Spleen (tissue), 7 donors: ENCODE data around the gene ERBIN.

Experiments
- POLR2A ChIP-seq, 3 donors: fragments of 450-650 bp; IDR thresholded peaks; one replicate each; pipeline ENCODE4 v1.5.1; 2017; ENCODE audit warnings: antibody characterized with exemption in 3 of 3, mild to moderate bottlenecking in 1 of 3
- POLR2AphosphoS5 ChIP-seq, 3 donors: sonication (generic); formaldehyde crosslinking; IDR thresholded peaks; one replicate each; pipeline ENCODE4 v1.5.1; 2017; ENCODE audit warnings: antibody characterized with exemption in 3 of 3
- TF ChIP-seq, protein P1 (sequence below), 11 experiments: fragments of 200-600 bp in 7 of 11; fragments of 450-650 bp in 4 of 11; sonication (generic) in 4 of 11; IDR thresholded peaks in 8 of 11; conservative IDR thresholded peaks in 3 of 11; 1 replicate in 7 of 11; 2 replicates in 4 of 11; pipeline versions ENCODE4 v1.4.0 to v1.8.0; 2016 to 2021; ENCODE audit warnings: antibody characterized with exemption in 11 of 11, inconsistent platforms in 4 of 11, mild to moderate bottlenecking in 1 of 11
- donor health status: DM: no; HTN: no; CAD: no; lungs with moderate emphysema.
- donor health status: DM: no; HTN: no; CAD: no.
- donor health status: DM: no; HTN: no; CAD: no.

DNA sequence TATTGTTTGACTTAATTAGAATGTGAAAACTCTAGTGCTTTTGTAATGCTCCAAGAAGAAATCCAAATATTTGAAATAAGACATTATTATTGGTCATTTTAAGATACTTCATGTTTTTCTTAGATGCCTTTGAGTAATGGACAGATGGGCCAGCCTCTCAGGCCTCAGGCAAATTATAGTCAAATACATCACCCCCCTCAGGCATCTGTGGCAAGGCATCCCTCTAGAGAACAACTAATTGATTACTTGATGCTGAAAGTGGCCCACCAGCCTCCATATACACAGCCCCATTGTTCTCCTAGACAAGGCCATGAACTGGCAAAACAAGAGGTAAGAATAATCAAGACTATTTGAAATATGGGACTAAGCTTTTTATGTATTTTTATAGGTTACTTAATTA is 148.5 kb downstream of the ERBIN start:
- TF ChIP-seq, protein P1, sequence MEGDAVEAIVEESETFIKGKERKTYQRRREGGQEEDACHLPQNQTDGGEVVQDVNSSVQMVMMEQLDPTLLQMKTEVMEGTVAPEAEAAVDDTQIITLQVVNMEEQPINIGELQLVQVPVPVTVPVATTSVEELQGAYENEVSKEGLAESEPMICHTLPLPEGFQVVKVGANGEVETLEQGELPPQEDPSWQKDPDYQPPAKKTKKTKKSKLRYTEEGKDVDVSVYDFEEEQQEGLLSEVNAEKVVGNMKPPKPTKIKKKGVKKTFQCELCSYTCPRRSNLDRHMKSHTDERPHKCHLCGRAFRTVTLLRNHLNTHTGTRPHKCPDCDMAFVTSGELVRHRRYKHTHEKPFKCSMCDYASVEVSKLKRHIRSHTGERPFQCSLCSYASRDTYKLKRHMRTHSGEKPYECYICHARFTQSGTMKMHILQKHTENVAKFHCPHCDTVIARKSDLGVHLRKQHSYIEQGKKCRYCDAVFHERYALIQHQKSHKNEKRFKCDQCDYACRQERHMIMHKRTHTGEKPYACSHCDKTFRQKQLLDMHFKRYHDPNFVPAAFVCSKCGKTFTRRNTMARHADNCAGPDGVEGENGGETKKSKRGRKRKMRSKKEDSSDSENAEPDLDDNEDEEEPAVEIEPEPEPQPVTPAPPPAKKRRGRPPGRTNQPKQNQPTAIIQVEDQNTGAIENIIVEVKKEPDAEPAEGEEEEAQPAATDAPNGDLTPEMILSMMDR (IDR thresholded peaks at IDR 0.05 in 8 of 11, conservative IDR thresholded peaks at IDR 0.05 in 3 of 11), result no peak
- no peak for TF ChIP-seq POLR2AphosphoS5 (IDR thresholded peaks at IDR 0.05)
- no peak for TF ChIP-seq POLR2A (IDR thresholded peaks at IDR 0.05)
